ENCODE results near the gene METTL15. TPM values are rescaled to one million over a fixed set of nuclear protein-coding genes. Genes with fewer than 3 reads are reported as not detected.
"Not testable (repeated sequence)": the region's sequence is repeated elsewhere in the genome, so short reads cannot be mapped to it uniquely, and the experiment has no call there.

METTL15 gene
- total RNA-seq, 2 donors from 2014 or later: 15.7 to 18.9 TPM

DNA sequence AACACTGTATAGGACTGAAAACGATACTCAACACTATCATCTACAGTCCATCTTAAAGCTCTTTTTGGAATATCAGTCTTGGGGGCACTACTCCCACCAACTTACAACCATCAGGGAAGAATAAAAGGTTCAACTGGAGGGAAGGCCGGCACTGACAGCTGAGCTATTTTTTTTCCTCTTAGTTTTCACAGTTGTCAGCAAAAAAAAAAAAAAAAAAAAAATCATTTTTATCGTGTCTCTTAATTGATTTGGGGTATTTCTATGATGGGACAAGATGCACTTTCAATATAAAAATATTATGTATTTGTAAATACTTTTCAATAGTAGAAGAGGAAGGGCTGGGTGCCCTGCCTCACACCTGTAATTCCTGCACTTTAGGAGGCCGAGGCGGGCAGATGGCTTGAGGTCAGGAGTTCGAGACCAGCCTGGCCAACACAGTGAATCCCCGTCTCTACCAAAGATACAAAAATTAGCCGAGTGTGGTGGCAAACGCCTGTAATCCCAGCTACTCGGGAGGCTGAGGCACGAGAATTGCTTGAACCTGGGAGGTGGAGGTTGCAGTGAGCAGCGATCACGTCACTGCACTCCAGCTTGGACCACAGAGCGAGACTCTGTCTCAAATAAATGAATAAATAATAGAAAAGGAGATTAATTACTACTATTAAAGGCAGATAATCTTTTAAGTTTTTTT lies 1.7 kb upstream of the METTL15 start:
- ATAC-seq (no peak), DNase-seq (no peak)
- intact Hi-C loops (cut with DNase I, micrococcal nuclease): loop anchor here in 1 of 2 donors (10.0 kb wide), 2 partner anchors 62 to 402 kb away; partner anchors contain the start of gene BDNF

DNA sequence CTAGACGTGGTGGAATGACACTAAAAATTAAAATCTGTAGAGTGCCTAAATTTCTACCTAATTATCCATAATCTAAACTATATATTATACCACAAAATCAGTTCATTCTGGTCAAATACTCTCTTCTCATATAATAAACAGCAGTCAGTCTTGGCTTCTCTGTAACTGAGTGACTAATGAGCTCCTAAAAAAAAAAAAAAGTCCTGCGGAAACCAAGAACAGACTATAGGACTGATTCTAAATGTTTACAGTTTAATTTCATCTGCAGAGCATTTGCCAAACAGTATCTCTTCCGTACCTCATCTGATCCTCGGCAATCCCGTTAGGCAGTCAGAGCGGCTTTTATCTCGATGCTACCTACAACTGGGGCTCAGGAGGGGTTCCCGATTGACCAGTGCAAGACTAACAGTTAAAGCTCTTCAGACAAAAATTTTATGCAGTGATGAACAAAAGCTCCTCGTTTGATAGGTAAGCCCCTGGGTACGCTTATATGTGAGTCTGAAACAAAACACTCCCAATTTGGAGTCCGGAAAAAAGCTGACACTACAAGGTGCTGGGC lies 918 bp upstream of the METTL15 start:
- ATAC-seq (no peak), DNase-seq (no peak)
- intact Hi-C loops (cut with DNase I, micrococcal nuclease): loop anchor here in 1 of 2 donors (10.0 kb wide), 2 partner anchors 62 to 402 kb away; partner anchors contain the start of gene BDNF

DNA sequence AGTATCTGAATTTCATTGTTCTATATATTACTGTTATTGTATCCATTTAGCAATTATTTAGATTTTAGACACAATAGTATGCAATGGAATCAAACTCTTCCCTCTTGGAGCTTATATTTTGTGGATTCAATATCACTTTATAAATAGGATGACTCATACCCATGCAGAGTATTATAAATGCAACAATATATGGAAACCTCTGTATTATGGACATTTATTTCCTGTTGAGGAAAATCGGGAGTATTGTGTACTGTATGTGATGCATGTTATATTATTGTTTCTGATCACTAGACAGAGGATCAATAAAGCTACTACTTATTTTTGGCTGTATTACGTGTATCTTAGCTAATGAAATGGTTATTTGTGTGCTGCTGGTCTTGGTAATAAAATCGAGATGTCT lies 770 bp downstream of the METTL15 start:
- DNase-seq (no peak), ATAC-seq (no peak)
- intact Hi-C loops (cut with DNase I, micrococcal nuclease): loop anchor here in 1 of 2 donors (10.0 kb wide), 2 partner anchors 64 to 404 kb away; partner anchors contain the start of gene BDNF

DNA sequence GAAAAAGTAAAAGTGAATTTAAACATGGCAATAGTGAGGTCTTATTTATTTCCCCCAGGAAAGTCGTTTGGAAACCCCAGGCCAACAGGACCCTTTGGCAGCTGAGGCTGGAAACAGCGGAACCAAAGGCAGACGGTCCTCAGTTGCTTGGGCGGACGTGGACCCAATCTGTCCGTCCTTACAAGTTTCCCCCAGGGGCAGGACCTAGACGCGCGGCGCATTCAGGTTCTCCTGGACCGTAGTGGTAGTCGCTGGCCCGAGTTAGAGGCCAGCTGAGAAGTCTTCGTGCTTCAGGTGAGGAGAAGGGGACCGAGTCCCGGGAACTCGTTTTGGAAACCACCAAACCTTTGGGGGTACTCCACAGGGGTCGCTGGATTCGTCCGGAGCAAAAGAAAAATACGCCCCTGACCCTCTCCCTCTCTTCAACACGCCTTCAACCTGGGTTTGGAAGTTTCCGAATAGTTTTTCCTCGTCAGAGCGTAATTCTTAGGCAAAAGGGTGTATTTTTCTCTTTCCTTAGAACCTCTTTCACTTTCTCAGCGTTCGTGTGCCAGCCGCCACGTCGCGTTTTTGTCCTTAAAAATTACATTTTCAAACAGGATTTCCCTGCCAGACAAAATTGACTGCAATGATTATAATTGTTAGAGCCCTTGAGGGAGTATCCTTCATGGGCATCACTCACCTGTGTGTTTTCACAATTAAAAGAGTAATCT lies 2.1 kb downstream of the METTL15 start:
- DNase-seq (peak; percentile 79 to 83), ATAC-seq (peak; percentile 60)

DNA sequence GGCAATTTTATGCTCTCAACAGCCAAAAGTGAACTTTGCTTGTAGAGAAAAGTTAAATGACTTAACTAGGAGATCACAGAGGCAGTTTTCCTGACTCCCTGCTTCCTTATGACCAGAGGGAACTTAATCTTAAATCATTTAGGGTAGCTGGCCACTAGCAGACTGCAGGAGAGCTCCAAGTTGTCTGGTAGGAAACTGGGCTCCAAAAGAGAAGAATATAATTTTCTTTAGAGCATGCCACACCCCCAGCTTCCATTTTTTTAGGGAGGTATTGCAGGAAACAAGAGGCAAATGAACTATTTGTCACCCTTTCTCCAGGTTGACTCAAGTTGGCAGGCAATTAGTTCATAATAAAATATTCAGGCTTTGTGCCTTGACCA lies 2.6 kb downstream of the METTL15 start:
- intact Hi-C loops (cut with DNase I, micrococcal nuclease): no loop called here
- DNase-seq: peak in 1 of 2 donors; percentile 6
- peak; percentile 34 for ATAC-seq

More for the DNA sequence above, 2.1 kb downstream of the METTL15 start:
- intact Hi-C loops (cut with DNase I, micrococcal nuclease): no loop called here

DNA sequence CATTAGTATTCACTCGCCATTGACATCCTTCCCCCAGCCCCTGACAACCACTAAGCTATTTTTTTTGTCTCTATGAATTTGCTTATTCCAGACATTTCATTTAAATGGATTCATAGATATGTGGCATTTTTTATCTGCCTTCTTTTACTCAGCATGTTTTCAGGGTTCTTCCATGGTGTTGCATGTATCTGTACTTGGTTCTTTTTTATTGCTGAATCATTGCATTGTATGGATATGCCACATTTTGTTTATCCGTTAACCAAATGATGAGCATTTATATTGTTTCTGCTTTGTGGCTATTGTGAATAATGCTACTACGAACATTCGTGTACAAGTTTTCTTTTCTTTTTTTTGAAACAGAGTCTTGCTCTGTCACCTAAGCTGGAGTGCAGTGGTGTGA lies 5.9 kb downstream of the METTL15 start:
- ATAC-seq (no peak), DNase-seq (no peak)
- intact Hi-C loops (cut with DNase I, micrococcal nuclease): no loop called here

DNA sequence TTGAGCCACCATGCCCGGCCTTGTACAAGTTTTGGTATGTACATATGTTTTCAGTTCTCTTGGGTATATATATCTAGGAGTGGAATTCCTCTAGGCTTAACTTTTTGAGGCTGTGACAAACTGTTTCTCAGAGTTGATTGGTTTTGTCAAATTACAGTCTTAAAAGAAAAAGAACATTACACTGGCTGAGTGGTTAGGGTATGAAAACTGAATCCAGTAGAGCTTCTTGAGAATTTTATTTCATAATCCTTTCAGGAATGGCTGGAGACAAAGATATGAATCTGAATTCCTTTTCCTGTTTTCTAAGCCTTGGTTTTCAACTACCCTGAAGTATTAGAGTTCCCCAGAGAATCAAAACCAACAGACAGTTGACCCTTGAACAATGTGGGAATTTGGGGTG lies 6.5 kb downstream of the METTL15 start:
- ATAC-seq (no peak), DNase-seq (no peak)
- intact Hi-C loops (cut with DNase I, micrococcal nuclease): no loop called here

DNA sequence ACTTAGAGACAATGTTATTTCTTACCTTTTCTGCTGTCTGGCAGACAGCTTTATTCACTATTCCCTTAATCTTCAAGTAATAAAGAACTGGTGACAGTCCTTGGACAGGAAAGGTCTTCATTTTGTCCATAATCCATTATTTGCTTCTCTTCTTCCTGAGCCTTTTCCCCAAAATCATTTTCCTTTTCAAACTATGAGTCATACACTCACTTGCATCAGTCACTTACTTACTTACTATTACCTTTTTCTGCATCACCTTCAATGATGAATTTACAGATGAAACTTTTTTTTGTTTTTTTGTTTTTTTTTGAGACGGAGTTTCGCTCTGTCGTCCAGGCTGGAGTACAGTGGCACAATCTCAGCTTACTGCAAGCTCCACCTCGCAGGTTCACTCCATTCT lies 9.5 kb downstream of the METTL15 start:
- intact Hi-C loops (cut with DNase I, micrococcal nuclease): no loop called here
- ATAC-seq (no peak), DNase-seq (no peak)

DNA sequence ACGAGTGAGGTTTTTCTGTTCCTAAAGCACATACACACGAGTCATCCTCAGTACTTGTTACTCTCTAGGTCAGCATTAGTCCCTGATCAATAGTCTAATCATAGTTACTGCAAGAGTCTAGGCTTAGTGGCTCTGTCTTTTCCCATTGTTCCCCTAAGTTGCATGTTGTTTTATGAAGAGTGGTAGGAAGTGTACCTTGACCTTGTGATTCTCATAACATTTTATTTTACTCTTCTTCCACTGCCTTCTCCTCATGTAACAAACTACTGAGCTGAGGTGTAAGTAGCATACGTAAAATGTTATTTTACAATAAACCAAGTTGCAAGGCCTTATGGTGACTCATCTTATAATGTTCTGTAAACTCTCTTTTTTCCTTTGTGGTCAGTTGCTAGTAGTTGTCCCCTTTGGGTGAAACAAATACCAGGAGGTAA lies 15.0 kb downstream of the METTL15 start:
- ATAC-seq: peak; percentile 96
- no peak for DNase-seq
- intact Hi-C loops (cut with DNase I, micrococcal nuclease): no loop called here

DNA sequence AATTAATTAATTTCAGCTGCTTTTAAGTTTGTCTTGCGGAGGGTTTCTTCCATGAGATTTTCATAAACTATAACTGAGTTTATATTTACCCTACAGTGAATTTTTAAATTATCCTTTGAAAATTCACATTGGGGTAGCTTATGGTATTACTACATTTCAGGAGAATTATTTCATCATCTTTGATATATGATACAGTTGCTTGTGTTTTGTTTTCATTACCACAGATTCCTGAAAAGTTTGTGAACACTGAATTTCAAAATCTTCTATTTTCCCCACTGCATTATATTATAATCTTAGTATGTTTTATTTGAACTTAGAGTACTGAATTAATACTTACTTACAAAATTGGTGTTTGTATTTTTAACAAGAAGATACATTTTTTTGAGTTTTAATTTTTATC lies 24.4 kb downstream of the METTL15 start:
- no peak for DNase-seq
- ATAC-seq: no peak
- intact Hi-C loops (cut with DNase I, micrococcal nuclease): no loop called here

DNA sequence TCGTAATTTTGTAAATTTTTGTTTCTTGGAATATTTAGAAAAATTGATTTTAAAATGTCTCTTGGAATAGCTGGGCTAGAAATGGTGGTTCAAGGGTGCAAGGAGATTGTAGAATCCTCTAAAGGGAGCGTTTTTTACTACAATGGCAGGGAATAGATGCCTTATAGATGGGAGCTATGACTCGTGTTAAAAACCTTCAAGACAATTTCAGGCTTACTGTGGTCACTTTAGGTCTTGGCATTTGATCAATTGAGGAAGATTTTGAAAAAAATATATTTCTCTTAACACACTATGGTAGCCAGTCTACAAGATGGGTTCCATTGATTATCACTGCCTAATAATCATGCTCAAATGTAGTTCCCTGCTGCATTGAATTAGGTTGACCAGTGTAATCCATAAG lies 25.0 kb downstream of the METTL15 start:
- DNase-seq: no peak
- intact Hi-C loops (cut with DNase I, micrococcal nuclease): no loop called here
- no peak for ATAC-seq

DNA sequence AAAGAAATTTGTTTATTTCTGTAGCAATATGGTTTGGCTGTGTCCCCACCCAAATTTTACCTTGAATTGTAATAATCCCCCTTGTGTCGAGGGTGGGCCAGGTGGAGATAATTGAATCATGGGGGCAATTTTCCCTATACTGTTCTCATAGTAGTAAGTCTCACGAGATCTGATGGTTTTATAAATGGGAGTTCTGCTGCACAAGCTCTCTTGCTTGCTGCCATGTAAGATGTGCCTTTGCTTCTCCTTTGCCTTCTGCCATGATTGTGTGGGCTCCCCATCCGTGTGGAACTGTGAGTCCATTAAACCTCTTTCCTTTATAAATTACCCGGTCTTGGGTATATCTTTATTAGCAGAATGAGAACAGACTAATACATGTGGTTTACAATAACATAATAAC lies 28.0 kb downstream of the METTL15 start:
- ATAC-seq; DNase-seq; intact Hi-C loops (cut with DNase I, micrococcal nuclease): not testable (repeated sequence)

DNA sequence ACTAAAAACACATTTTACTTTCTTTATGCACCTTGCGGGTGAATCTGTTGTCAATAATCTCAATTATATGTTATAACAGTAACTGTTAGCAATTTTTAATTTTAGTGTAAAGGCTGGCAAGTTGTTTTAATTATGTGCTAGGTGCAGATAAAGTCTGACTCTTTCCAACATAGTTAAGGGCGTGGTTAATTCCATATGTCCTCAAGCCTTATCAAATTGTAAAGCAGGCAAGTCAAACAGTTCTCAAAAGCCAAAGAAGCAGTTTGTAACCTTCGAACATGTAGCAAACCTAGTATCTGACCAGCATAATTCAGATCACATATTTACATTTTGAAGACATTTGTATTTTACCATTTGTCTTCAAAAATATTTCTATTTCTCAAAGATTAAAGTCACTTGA lies 29.2 kb downstream of the METTL15 start:
- intact Hi-C loops (cut with DNase I, micrococcal nuclease): no loop called here
- DNase-seq (no peak), ATAC-seq (peak; percentile 61)

DNA sequence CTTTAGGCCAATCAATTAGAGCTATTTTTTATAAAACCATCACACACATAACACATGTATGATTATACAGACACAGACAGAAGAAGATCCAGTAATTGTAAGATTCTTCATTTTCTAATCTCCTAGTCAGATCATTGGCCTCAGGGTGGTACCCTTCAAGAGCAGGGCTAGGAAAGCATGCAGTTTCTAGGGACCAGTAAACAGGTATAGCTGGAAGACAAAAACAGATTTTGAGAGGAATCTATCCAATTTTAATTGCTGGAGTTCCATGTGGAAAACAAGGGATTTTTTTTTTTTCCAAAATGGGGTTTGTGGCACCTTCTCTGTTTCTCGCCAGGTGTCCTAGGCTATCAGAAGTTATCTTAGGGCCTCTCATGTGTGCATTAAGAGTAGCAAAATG lies 29.6 kb downstream of the METTL15 start:
- intact Hi-C loops (cut with DNase I, micrococcal nuclease): no loop called here
- no peak for ATAC-seq
- DNase-seq: no peak

DNA sequence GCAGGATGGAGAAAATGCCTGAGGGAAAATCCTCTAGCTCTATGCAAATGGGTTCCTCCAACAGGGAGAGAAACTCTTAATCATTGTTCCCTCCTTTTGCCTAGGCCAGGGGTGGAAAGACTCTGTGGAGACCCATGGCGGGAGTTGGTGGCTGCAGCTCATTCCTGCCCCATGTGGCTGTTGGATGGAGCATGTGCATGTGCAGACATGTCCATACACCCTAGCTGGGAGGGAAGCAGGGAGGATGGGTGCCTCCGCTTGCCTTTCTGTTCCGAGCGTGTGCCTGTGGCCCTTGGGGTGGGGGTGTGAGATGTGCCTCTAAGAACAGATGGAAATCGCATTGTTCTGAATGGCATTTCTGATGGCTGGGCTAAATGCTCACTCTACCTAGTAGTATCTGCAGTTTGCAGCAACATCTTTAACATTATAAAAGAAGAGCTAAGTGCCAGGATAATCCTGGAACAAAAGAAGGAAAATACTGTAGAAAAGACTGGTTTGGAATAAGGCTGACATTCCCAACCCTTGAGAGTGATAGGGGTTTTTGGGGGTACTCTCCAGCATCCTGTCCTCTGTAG lies 31.7 kb downstream of the METTL15 start:
- intact Hi-C loops (cut with DNase I, micrococcal nuclease): no loop called here
- DNase-seq: no peak
- ATAC-seq: no peak

DNA sequence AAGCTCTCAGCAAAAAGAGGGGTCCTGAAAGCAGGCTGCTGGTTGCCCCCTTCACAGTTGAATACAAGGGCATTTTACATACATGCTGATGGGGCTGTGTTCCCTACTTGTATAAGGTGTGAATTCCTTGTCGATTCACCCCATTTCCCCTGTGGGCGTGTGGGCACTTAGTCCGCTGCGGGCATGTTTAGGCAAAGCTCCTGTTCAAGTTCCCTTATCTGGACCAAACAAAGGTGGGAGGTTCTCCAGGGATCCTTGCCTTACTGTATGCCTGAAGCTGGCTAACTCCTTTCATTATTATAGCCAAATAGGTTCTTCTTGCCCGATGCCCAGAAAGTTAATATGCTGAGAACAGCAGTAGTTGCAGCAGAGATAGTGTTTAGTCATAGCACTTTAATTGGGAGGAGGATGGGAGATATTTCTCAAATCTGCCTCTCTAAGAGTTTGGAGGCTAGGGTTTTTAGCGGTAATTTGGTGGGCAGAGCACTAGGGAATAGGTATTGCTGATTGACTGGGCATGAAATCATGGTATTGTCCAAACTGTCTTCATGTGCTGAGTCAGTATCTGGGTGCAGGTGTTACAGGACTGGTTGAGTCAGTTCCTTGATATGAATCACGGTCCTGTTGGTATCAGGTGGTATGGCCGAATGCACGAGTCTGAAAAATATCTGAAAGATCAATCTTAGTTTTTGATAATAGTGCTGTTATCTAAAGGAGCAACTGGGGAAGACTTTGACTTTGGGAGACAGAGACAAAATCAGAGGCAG lies 32.7 kb downstream of the METTL15 start:
- no peak for DNase-seq
- intact Hi-C loops (cut with DNase I, micrococcal nuclease): no loop called here
- no peak for ATAC-seq

DNA sequence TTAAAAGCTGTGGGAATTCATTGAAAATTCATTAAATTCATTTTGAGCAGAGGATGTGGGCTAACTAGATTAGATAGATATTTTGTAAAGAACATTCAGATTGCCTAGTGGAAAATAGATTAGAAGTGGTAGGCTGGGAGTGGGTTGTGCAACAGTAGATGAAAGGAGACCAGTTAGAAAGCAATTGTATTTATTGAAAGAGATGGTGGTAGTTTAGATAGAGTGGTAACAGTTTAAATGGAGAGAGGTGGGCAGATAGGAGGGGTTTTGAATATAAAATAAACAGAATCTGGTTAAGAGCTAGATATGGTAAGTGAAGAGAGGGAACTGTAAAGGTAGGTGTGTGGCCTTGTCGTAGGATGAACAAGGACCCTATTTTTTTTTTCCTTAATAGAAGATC lies 34.5 kb downstream of the METTL15 start:
- ATAC-seq: no peak
- intact Hi-C loops (cut with DNase I, micrococcal nuclease): no loop called here
- no peak for DNase-seq

DNA sequence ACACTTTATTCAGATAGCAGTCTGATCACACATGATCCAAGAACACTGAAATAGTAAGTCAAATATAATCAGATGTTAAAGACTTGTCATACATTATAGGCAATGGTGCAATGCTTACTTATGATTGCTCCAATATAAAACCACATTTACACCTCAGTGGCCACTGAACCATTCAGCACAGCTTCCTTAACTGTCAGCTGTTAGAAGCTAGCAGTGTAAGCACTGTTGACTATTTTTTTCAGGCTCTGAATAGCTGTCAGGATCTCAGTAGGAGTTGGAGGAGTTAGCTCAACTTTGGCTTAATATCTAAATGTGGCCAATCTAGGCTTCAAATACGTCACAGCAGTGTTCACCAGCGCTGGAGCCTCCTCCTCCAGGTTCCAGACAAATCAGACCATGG lies 36.6 kb downstream of the METTL15 start:
- ATAC-seq: peak; percentile 99
- DNase-seq: no peak
- intact Hi-C loops (cut with DNase I, micrococcal nuclease): no loop called here

DNA sequence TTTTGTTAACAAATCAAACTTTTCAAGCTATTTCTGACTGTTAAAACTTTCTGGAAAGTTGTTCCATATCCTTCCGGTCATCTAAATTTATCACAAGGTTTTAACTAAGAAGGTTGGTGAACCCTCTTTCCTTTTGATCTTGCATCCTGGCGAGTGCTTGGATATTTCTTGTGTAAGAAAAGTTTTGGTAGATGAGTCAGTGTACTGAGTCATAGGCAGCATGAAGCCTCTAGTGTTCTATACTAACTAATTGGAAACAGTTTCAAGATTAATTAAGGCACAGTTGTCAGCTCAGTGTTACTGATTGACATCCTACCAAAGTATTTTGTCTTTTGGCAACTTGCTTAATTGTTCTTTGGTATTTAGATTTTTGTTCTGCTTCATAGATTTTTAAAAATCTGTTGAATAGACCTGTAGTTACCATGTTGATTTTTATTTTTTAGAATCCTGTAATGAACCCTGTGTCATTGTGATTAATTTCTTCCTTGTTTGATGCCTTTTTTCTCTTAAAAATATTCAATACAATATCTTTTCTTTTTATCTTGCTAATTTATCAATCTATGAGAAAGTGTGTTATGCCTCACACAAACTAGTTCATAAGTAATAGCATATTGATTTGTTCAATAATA lies 38.0 kb downstream of the METTL15 start:
- no peak for DNase-seq
- intact Hi-C loops (cut with DNase I, micrococcal nuclease): no loop called here
- ATAC-seq: no peak
